H9 (cell line): ENCODE data around the gene ZBTB20. TPM values are rescaled to one million over a fixed set of nuclear protein-coding genes. Genes with fewer than 3 reads are reported as not detected.

Source experiments
- DNase-seq: peaks from one replicate; pipeline ENCODE4 v3.0.0-alpha.2; 2017
- H2AFZ ChIP-seq: one replicate; pipeline ENCODE4 v1.6.1; 2013; ENCODE audit warnings: mild to moderate bottlenecking, low read length, control low read depth, moderate library complexity
- H2AK5ac ChIP-seq: 2 replicates; pipeline ENCODE4 v1.6.1; 2013; ENCODE audit warnings: low read length, control low read depth, mixed read lengths; ENCODE audit not compliant: insufficient read length
- H2BK120ac ChIP-seq: one replicate; pipeline ENCODE4 v1.6.1; 2013; ENCODE audit warnings: low read depth, mild to moderate bottlenecking, low read length, control low read depth, inconsistent platforms; ENCODE audit not compliant: poor library complexity, severe bottlenecking
- H2BK12ac ChIP-seq: 2 replicates; pipeline ENCODE4 v1.6.1; 2013; ENCODE audit warnings: low read length, control low read depth, mixed read lengths, low read depth; ENCODE audit not compliant: insufficient read length
- H2BK15ac ChIP-seq: 2 replicates; pipeline ENCODE4 v1.6.1; 2013; ENCODE audit warnings: low read depth, low read length, control low read depth
- H2BK20ac ChIP-seq: one replicate; pipeline ENCODE4 v1.6.1; 2013; ENCODE audit warnings: low read depth, mild to moderate bottlenecking, low read length, control low read depth, inconsistent platforms; ENCODE audit not compliant: poor library complexity, severe bottlenecking
- H2BK5ac ChIP-seq: 2 replicates; pipeline ENCODE4 v1.6.1; 2013; ENCODE audit warnings: low read length, control low read depth, mixed read lengths; ENCODE audit not compliant: insufficient read length
- H3K14ac ChIP-seq: 2 replicates; pipeline ENCODE4 v1.6.1; 2013; ENCODE audit warnings: low read length, control low read depth; ENCODE audit not compliant: insufficient read depth
- H3K18ac ChIP-seq: 2 replicates; pipeline ENCODE4 v1.6.1; 2013; ENCODE audit warnings: low read depth, mild to moderate bottlenecking, mixed read lengths, low read length, control low read depth; ENCODE audit not compliant: insufficient read length
- H3K23ac ChIP-seq: 2 replicates; pipeline ENCODE4 v1.6.1; 2013; ENCODE audit warnings: low read length, control low read depth, mixed read lengths, low read depth; ENCODE audit not compliant: insufficient read length
- H3K23me2 ChIP-seq: 2 replicates; pipeline ENCODE4 v1.6.1; 2013; ENCODE audit warnings: low read depth, mild to moderate bottlenecking, mixed read lengths, low read length, control low read depth; ENCODE audit not compliant: insufficient read length, poor library complexity, severe bottlenecking
- H3K27ac ChIP-seq: 2 replicates; pipeline ENCODE4 v1.5.1; 2013; ENCODE audit warnings: low read length, control low read depth, mixed read lengths, low read depth; ENCODE audit not compliant: insufficient read length
- H3K27me3 ChIP-seq: 2 replicates; pipeline ENCODE4 v1.6.1; 2013; ENCODE audit warnings: low read length, control low read depth, inconsistent platforms; ENCODE audit not compliant: insufficient read depth
- H3K4ac ChIP-seq: 2 replicates; pipeline ENCODE4 v1.6.1; 2013; ENCODE audit warnings: low read depth, mild to moderate bottlenecking, control low read depth, inconsistent platforms, low read length, moderate library complexity
- H3K4me1 ChIP-seq: 2 replicates; pipeline ENCODE4 v1.6.1; 2013; ENCODE audit warnings: low read length, control low read depth, inconsistent platforms; ENCODE audit not compliant: insufficient read depth
- H3K4me2 ChIP-seq: 2 replicates; pipeline ENCODE4 v1.6.1; 2013; ENCODE audit warnings: low read length, control low read depth, mixed read lengths; ENCODE audit not compliant: insufficient read length, insufficient read depth
- H3K56ac ChIP-seq: 2 replicates; pipeline ENCODE4 v1.6.1; 2013; ENCODE audit warnings: low read depth, mild to moderate bottlenecking, mixed read lengths, low read length, control low read depth; ENCODE audit not compliant: insufficient read length
- H3K79me1 ChIP-seq: 2 replicates; pipeline ENCODE4 v1.6.1; 2013; ENCODE audit warnings: low read depth, mild to moderate bottlenecking, moderate library complexity, low read length, control low read depth, inconsistent platforms; ENCODE audit not compliant: insufficient read depth, poor library complexity, severe bottlenecking
- H3K79me2 ChIP-seq: 2 replicates; pipeline ENCODE4 v1.6.1; 2013; ENCODE audit warnings: low read length, control low read depth, inconsistent platforms; ENCODE audit not compliant: insufficient read depth
- H3K9ac ChIP-seq: 2 replicates; pipeline ENCODE4 v1.6.1; 2013; ENCODE audit warnings: low read length, control low read depth, mixed read lengths; ENCODE audit not compliant: insufficient read length; ENCODE audit errors: extremely low read depth
- H3K9me3 ChIP-seq: one replicate; pipeline ENCODE4 v1.6.1; 2013; ENCODE audit warnings: low read depth, low read length, inconsistent platforms; ENCODE audit not compliant: control insufficient read depth
- H3T11ph ChIP-seq: one replicate; pipeline ENCODE4 v1.6.1; 2013; ENCODE audit warnings: mild to moderate bottlenecking, low read length, control low read depth, inconsistent platforms
- H4K20me1 ChIP-seq: one replicate; pipeline ENCODE4 v1.6.1; 2013; ENCODE audit not compliant: control insufficient read depth, insufficient read length, insufficient read depth
- H4K5ac ChIP-seq: 2 replicates; pipeline ENCODE4 v1.6.1; 2013; ENCODE audit warnings: low read depth, mild to moderate bottlenecking, mixed read lengths, low read length, control low read depth; ENCODE audit not compliant: insufficient read length
- H4K8ac ChIP-seq: replicated peaks from 2 replicates; pipeline ENCODE4 v1.6.1; 2013; ENCODE audit warnings: low read length, control low read depth, mixed read lengths, low read depth; ENCODE audit not compliant: insufficient read length
- H4K91ac ChIP-seq: 2 replicates; pipeline ENCODE4 v1.6.1; 2013; ENCODE audit warnings: low read depth, mild to moderate bottlenecking, moderate library complexity, mixed read lengths, low read length, control low read depth; ENCODE audit not compliant: insufficient read length
- H3K27ac Mint-ChIP-seq, 3 experiments: 2 replicates in 2 of 3; 3 replicates in 1 of 3; pipeline ENCODE4 v1.8.0; 2020 to 2021; ENCODE audit warnings: mixed read lengths in 3 of 3, mild to moderate bottlenecking in 1 of 3, moderate library complexity in 1 of 3
- H3K27me3 Mint-ChIP-seq: 2 replicates; pipeline ENCODE4 v1.8.0; 2021; ENCODE audit warnings: low read depth, mild to moderate bottlenecking, moderate library complexity, mixed read lengths
- H3K36me3 Mint-ChIP-seq, 3 experiments: 2 replicates in 2 of 3; 3 replicates in 1 of 3; pipeline ENCODE4 v1.8.0; 2020 to 2021; ENCODE audit warnings: low read depth in 3 of 3, mixed read lengths in 3 of 3; ENCODE audit not compliant: insufficient read depth in 1 of 3
- H3K4me1 Mint-ChIP-seq, 2 experiments: 2 replicates each; pipeline ENCODE4 v1.8.0; 2020; ENCODE audit warnings: mixed read lengths in 2 of 2
- H3K4me3 Mint-ChIP-seq, 2 experiments: 2 replicates in 1 of 2; 3 replicates in 1 of 2; pipeline ENCODE4 v1.8.0; 2020 to 2021; ENCODE audit warnings: mild to moderate bottlenecking in 2 of 2, mixed read lengths in 2 of 2, moderate library complexity in 1 of 2
- H3K9me3 Mint-ChIP-seq, 2 experiments: 2 replicates in 1 of 2; 3 replicates in 1 of 2; pipeline ENCODE4 v1.8.0; 2020; ENCODE audit warnings: mild to moderate bottlenecking in 2 of 2, mixed read lengths in 2 of 2, moderate library complexity in 1 of 2
- CTCF ChIP-seq: fragments of 200-600 bp; sonication (generic); conservative IDR thresholded peaks from 3 replicates; pipeline ENCODE4 v1.8.0; 2021; ENCODE audit warnings: antibody characterized with exemption, mild to moderate bottlenecking
- WGBS: extraction: QIAGEN DNeasy Blood & Tissue Kit; methylation state at CpG from one replicate; pipeline ENCODE4 v1.1.7; 2013; ENCODE audit warnings: missing lambda C conversion rate, low lambda C conversion rate, mixed read lengths; ENCODE audit not compliant: insufficient read length; ENCODE audit errors: extremely low coverage; 5-methylcytosine and 5-hydroxymethylcytosine counted together
- total RNA-seq: library from RNA; stranded (reverse); gene quantifications from 2 replicates; pipeline ENCODE4 v1.2.1, GENCODE V29; 2021

Gene ZBTB20
- total RNA-seq, 1 experiment from 2014 or later, result 0.70 TPM

GRCh38 chr3:114318295-114318694, 828.8 kb downstream of the ZBTB20 start:
- no peak for DNase-seq
- TF ChIP-seq CTCF, result no peak
- no peaks in the 10 kb centered on the region for H3K9me3 ChIP-seq
- no peaks in the 10 kb centered on the region for H4K20me1 ChIP-seq
- no peaks in the 10 kb centered on the region for H3K36me3 Mint-ChIP-seq
- H2AFZ ChIP-seq, result no peak overlapping the region
- no peak overlapping the region for H2BK5ac ChIP-seq
- no peaks in the 10 kb centered on the region; a peak in 1 of 5 replicates for H3K9me3 Mint-ChIP-seq
- H3K14ac ChIP-seq, result no peak overlapping the region
- no peak overlapping the region; a peak in 1 of 7 replicates for H3K27ac Mint-ChIP-seq
- peaks cover 36 to 40% of the 10 kb centered on the region in 2 experiments for H3K4me1 Mint-ChIP-seq
- no peaks in the 10 kb centered on the region for H3K23me2 ChIP-seq
- H3K23ac ChIP-seq, result no peak overlapping the region
- no peaks in the 10 kb centered on the region for H3K27me3 Mint-ChIP-seq
- no peak overlapping the region for H3T11ph ChIP-seq
- H2AK5ac ChIP-seq, result no peak overlapping the region
- H3K4ac ChIP-seq, result no peak overlapping the region
- no peaks in the 10 kb centered on the region for H3K79me2 ChIP-seq
- no peak overlapping the region for H3K4me2 ChIP-seq
- no peak overlapping the region for H2BK12ac ChIP-seq
- H3K18ac ChIP-seq, result no peak overlapping the region
- H3K79me1 ChIP-seq, result no peaks in the 10 kb centered on the region
- no peaks in the 10 kb centered on the region for H3K27me3 ChIP-seq
- no peak overlapping the region for H3K4me3 Mint-ChIP-seq
- no peak overlapping the region for H3K27ac ChIP-seq
- no peak overlapping the region for H2BK120ac ChIP-seq
- H4K91ac ChIP-seq, result no peak overlapping the region
- peaks cover 11% of the 10 kb centered on the region for H3K4me1 ChIP-seq
- H4K8ac ChIP-seq, result no peak overlapping the region
- no peak overlapping the region for H2BK15ac ChIP-seq
- H3K56ac ChIP-seq, result no peak overlapping the region
- H2BK20ac ChIP-seq, result no peak overlapping the region
- no peak overlapping the region for H4K5ac ChIP-seq
- no CpG with 5 or more reads among the region's 5 CpGs for WGBS
- no peak overlapping the region for H3K9ac ChIP-seq
